Measurements from ENCODE around the gene ATP11A. TPM values are rescaled to one million over a fixed set of nuclear protein-coding genes. Genes with fewer than 3 reads are reported as not detected.

The ATP11A gene
- total and polyA plus RNA-seq, 2 experiments from 2014 or later, result 12.3 to 52.6 TPM

DNA sequence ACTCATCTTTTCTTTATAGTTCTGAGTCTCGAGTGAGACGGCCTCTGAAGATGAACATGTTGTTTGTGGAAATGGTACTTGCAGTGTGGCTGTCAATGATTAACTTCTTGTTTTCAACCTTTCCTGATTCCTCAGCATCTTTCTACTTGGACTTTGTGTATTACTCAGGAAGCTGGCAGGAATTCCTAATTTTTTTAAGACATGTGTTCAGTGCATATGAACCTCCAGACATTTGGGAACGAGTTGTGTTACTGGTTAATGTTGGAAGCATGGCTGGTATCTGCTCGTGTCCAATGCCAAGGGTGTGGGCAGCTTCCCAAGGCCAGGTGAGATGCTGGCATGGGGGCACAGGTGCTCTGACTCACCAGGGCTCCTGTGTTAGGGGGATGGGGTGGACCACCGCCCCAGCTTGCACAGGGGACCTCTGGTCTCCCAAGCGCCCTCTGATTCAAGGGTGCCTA is 218.1 kb downstream of the ATP11A start (continued):
- TF ChIP-seq ZNF462 (CRISPR knock-in tag; IDR thresholded peaks at IDR 0.05), result no peak
- TF ChIP-seq POLR2AphosphoS5 (IDR thresholded peaks at IDR 0.05; ENCODE audit: low read depth), result no peak

- no peaks in the 10 kb centered on the region for H3K9me2 ChIP-seq (ENCODE audit: insufficient read depth)
- peaks cover 7% of the 10 kb centered on the region; the same call in 1 of the 2 replicates for H3K36me3 ChIP-seq (ENCODE audit: insufficient read depth)
- peaks cover 31% of the 10 kb centered on the region for H3K9me3 Mint-ChIP-seq
- H3K4me3 Mint-ChIP-seq, result no peak overlapping the region
- DNase-seq (ENCODE audit: low spot score) (no peak), ATAC-seq (no peak)
- no peaks in the 10 kb centered on the region for H3K27me3 ChIP-seq (ENCODE audit: insufficient read depth)
- H3K36me3 Mint-ChIP-seq (ENCODE audit: low read depth), result peaks cover 39% of the 10 kb centered on the region
- no peak overlapping the region for H2AFZ ChIP-seq
- H3K27ac Mint-ChIP-seq, result no peak overlapping the region
- H3K4me1 ChIP-seq (ENCODE audit: insufficient read depth), result no peaks in the 10 kb centered on the region
- H4K20me1 ChIP-seq (replicated peaks; ENCODE audit: insufficient read depth), result no peaks in the 10 kb centered on the region
- peaks cover 15% of the 10 kb centered on the region for H3K27me3 Mint-ChIP-seq (ENCODE audit: insufficient read depth, low read depth, poor library complexity)
- no peak overlapping the region for H3K27ac ChIP-seq (ENCODE audit: low read depth)
- H3F3A ChIP-seq (replicated peaks; ENCODE audit: low read depth), result peaks cover 6% of the 10 kb centered on the region; the same call in 1 of the 2 replicates
- H3K4me1 Mint-ChIP-seq, result peaks cover 41% of the 10 kb centered on the region
- no peak overlapping the region for H3K4me2 ChIP-seq
- H3K4me3 ChIP-seq, result no peak overlapping the region
- no peaks in the 10 kb centered on the region; the same call in 1 of the 2 replicates for H3K79me2 ChIP-seq (replicated peaks; ENCODE audit: insufficient read depth)
- TF ChIP-seq ZNF331 (CRISPR knock-in tag; IDR thresholded peaks at IDR 0.05; ENCODE audit: low read depth) (no peak), EZH2phosphoT487 (IDR thresholded peaks at IDR 0.05; ENCODE audit: unreplicated experiment) (no peak), CREB1 (CRISPR knock-in tag; IDR thresholded peaks at IDR 0.05; ENCODE audit: low read depth) (no peak), ETS1 (IDR thresholded peaks at IDR 0.05) (no peak)
These were observed 218.5 kb downstream of the ATP11A start for GRCh38 chr13:112908342-112908741.

All from GM23338 (cell line).